H1 (cell line): ENCODE results near the gene DBNL. TPM values are rescaled to one million over a fixed set of nuclear protein-coding genes. Genes with fewer than 3 reads are reported as not detected.

Experiments used
- CTCF ChIA-PET: fragments of 300-600 bp; sonication (Branson Sonifier 250); formaldehyde crosslinking; loops from one replicate; lab custom pipeline; 2021; ENCODE audit not compliant: partially characterized antibody; lab: Charles Lee
- POLR2A ChIA-PET: fragments of 300-600 bp; sonication (Branson Sonifier 250); formaldehyde crosslinking; loops from one replicate; lab custom pipeline; 2021; ENCODE audit warnings: inconsistent platforms; ENCODE audit not compliant: partially characterized antibody; lab: Charles Lee
- DNase-seq, 2 experiments: peaks; one replicate each; pipeline versions ENCODE4 v3.0.0 to v3.0.0-alpha.2; 2010 to 2022; ENCODE audit warnings: low spot score in 2 of 2, low read depth in 1 of 2, mixed read lengths in 1 of 2
- FAIRE-seq: peaks from 2 replicates; lab custom pipeline; 2011; peaks lifted over from hg19 to GRCh38; lab: Jason Lieb, UNC
- H2AFZ ChIP-seq: 2 replicates; pipeline ENCODE4 v1.8.1; 2012; ENCODE audit warnings: low read length, inconsistent platforms
- H2AK5ac ChIP-seq: 2 replicates; pipeline ENCODE4 v1.6.1; 2013; ENCODE audit warnings: low read depth, low read length
- H2BK120ac ChIP-seq: replicated peaks from 2 replicates; pipeline ENCODE3; 2013; ENCODE audit warnings: low read depth, low read length, inconsistent platforms
- H2BK12ac ChIP-seq: 2 replicates; pipeline ENCODE4 v1.6.1; 2013; ENCODE audit warnings: low read depth, low read length
- H2BK15ac ChIP-seq: 2 replicates; pipeline ENCODE4 v1.6.1; 2013; ENCODE audit warnings: low read length
- H2BK20ac ChIP-seq: 2 replicates; pipeline ENCODE4 v1.6.1; 2013; ENCODE audit warnings: low read length
- H2BK5ac ChIP-seq: 2 replicates; pipeline ENCODE4 v1.6.1; 2013; ENCODE audit warnings: low read depth, low read length
- H3K14ac ChIP-seq: 2 replicates; pipeline ENCODE4 v1.6.1; 2013; ENCODE audit warnings: inconsistent platforms; ENCODE audit not compliant: insufficient read length
- H3K18ac ChIP-seq: 2 replicates; pipeline ENCODE4 v1.6.1; 2013; ENCODE audit warnings: low read length; ENCODE audit errors: extremely low read depth
- H3K23ac ChIP-seq: 2 replicates; pipeline ENCODE4 v1.6.1; 2013; ENCODE audit warnings: inconsistent platforms; ENCODE audit not compliant: insufficient read length
- H3K23me2 ChIP-seq: 2 replicates; pipeline ENCODE4 v1.6.1; 2013; ENCODE audit warnings: low read depth, low read length
- H3K27ac ChIP-seq: 2 replicates; pipeline ENCODE4 v1.6.1; 2011; ENCODE audit warnings: low read depth, low read length, inconsistent platforms
- H3K27me3 ChIP-seq, 4 experiments: replicated peaks in 1 of 4; 1 replicate in 1 of 4; 2 replicates in 3 of 4; pipeline versions ENCODE4 v1.6.1 to v1.8.1; 2011 to 2013; ENCODE audit warnings: low read length in 3 of 4, mild to moderate bottlenecking in 3 of 4, inconsistent platforms in 2 of 4, mixed read lengths in 2 of 4, moderate library complexity in 1 of 4; ENCODE audit not compliant: control insufficient read depth in 3 of 4, insufficient read depth in 3 of 4; ENCODE audit errors: extremely low read depth in 1 of 4
- H3K36me3 ChIP-seq, 4 experiments: 2 replicates each; pipeline versions ENCODE4 v1.6.1 to v1.8.1; 2011 to 2013; ENCODE audit warnings: mild to moderate bottlenecking in 4 of 4, low read length in 3 of 4, moderate library complexity in 2 of 4, control low read depth in 1 of 4, inconsistent platforms in 1 of 4; ENCODE audit not compliant: insufficient read depth in 4 of 4, control insufficient read depth in 2 of 4
- H3K4ac ChIP-seq: replicated peaks from 2 replicates; pipeline ENCODE3; 2013; ENCODE audit warnings: low read length, low read depth, mixed read lengths, inconsistent platforms; ENCODE audit not compliant: insufficient read length
- H3K4me1 ChIP-seq, 4 experiments: replicated peaks in 1 of 4; 1 replicate in 1 of 4; 2 replicates in 3 of 4; pipeline versions ENCODE4 v1.6.1 to v1.8.1; 2011 to 2013; ENCODE audit warnings: low read length in 3 of 4, inconsistent platforms in 2 of 4, mixed read lengths in 1 of 4; ENCODE audit not compliant: insufficient read depth in 4 of 4, control insufficient read depth in 3 of 4
- H3K4me2 ChIP-seq, 2 experiments: 2 replicates each; pipeline versions ENCODE4 v1.6.1 to v1.8.1; 2011 to 2013; ENCODE audit warnings: low read depth in 2 of 2, low read length in 2 of 2, control low read depth in 1 of 2, inconsistent platforms in 1 of 2, mild to moderate bottlenecking in 1 of 2; ENCODE audit not compliant: insufficient read depth in 1 of 2
- H3K4me3 ChIP-seq, 4 experiments: fragments of 200-600, 300-600 bp in 1 of 4; sonication (generic), shearing (Covaris generic), sonication (Bioruptor Twin) in 1 of 4; 2 replicates each; pipeline versions ENCODE4 v1.5.1 to v1.8.1; 2011 to 2016; ENCODE audit warnings: low read length in 4 of 4, low read depth in 3 of 4, control low read depth in 2 of 4, inconsistent platforms in 2 of 4, mild to moderate bottlenecking in 2 of 4, mixed read lengths in 1 of 4, moderate library complexity in 1 of 4; ENCODE audit not compliant: insufficient read depth in 2 of 4; ENCODE audit errors: extremely low read depth in 1 of 4
- H3K56ac ChIP-seq: replicated peaks from 2 replicates; pipeline ENCODE3; 2013; ENCODE audit warnings: low read depth, mild to moderate bottlenecking, mixed read lengths, low read length, inconsistent platforms; ENCODE audit not compliant: insufficient read length
- H3K79me1 ChIP-seq: 2 replicates; pipeline ENCODE4 v1.6.1; 2013; ENCODE audit warnings: low read depth, low read length, control low read depth
- H3K79me2 ChIP-seq, 2 experiments: 2 replicates each; pipeline versions ENCODE4 v1.6.1 to v1.8.1; 2012 to 2013; ENCODE audit warnings: low read length in 2 of 2, mild to moderate bottlenecking in 2 of 2, inconsistent platforms in 1 of 2; ENCODE audit not compliant: insufficient read depth in 2 of 2, control insufficient read depth in 1 of 2
- H3K9ac ChIP-seq, 4 experiments: replicated peaks in 1 of 4; 1 replicate in 1 of 4; 2 replicates in 3 of 4; pipeline versions ENCODE4 v1.6.1 to v1.8.1; 2011 to 2013; ENCODE audit warnings: low read depth in 3 of 4, low read length in 3 of 4, control low read depth in 2 of 4, mild to moderate bottlenecking in 2 of 4, moderate library complexity in 2 of 4, inconsistent platforms in 1 of 4; ENCODE audit errors: extremely low read depth in 1 of 4
- H3K9me3 ChIP-seq, 2 experiments: 2 replicates each; pipeline versions ENCODE4 v1.6.1 to v1.8.1; 2012 to 2013; ENCODE audit warnings: mild to moderate bottlenecking in 2 of 2, moderate library complexity in 2 of 2, control low read depth in 1 of 2, inconsistent platforms in 1 of 2, low read depth in 1 of 2, low read length in 1 of 2, mixed read lengths in 1 of 2; ENCODE audit not compliant: insufficient read depth in 2 of 2
- H4K20me1 ChIP-seq, 2 experiments: replicated peaks in 1 of 2; 2 replicates each; pipeline versions ENCODE3 to v1.8.1; 2011 to 2013; ENCODE audit warnings: inconsistent platforms in 2 of 2, low read length in 2 of 2, mild to moderate bottlenecking in 1 of 2; ENCODE audit not compliant: insufficient read depth in 2 of 2, control insufficient read depth in 1 of 2
- H4K5ac ChIP-seq: 2 replicates; pipeline ENCODE4 v1.6.1; 2013; ENCODE audit warnings: low read length, low read depth, mixed read lengths, inconsistent platforms; ENCODE audit not compliant: insufficient read length
- H4K8ac ChIP-seq: 2 replicates; pipeline ENCODE4 v1.8.0; 2013; ENCODE audit warnings: mild to moderate bottlenecking, moderate library complexity, low read length, inconsistent platforms; ENCODE audit not compliant: insufficient read depth; ENCODE audit errors: extremely low read depth
- H4K91ac ChIP-seq: replicated peaks from 2 replicates; pipeline ENCODE3; 2013; ENCODE audit warnings: low read length, mixed read lengths, inconsistent platforms; ENCODE audit not compliant: insufficient read length
- CEBPB ChIP-seq: IDR thresholded peaks from 2 replicates; pipeline ENCODE4 v1.6.1; 2012; ENCODE audit warnings: low read depth, low read length
- EP300 ChIP-seq, 2 experiments: IDR thresholded peaks; 1 replicate in 1 of 2; 2 replicates in 1 of 2; pipeline ENCODE4 v1.6.1; 2011 to 2012; ENCODE audit warnings: low read depth in 2 of 2, low read length in 2 of 2, mild to moderate bottlenecking in 2 of 2, borderline replicate concordance in 1 of 2, inconsistent platforms in 1 of 2, moderate library complexity in 1 of 2
- RNF2 ChIP-seq: fragments of 200-900, 300-1000 bp; sonication (generic); IDR thresholded peaks from 2 replicates; pipeline ENCODE4 v1.7.1; 2016; ENCODE audit warnings: borderline replicate concordance, low read depth, mild to moderate bottlenecking, antibody characterized with exemption, low read length; ENCODE audit not compliant: poor library complexity, severe bottlenecking; ENCODE audit errors: missing control alignments
- SUZ12 ChIP-seq: fragments of 200-600 bp; sonication (generic); IDR thresholded peaks from 2 replicates; pipeline ENCODE4 v1.6.1; 2012; ENCODE audit warnings: mild to moderate bottlenecking, inconsistent platforms, low read length, moderate library complexity, mixed read lengths
- TBP ChIP-seq: IDR thresholded peaks from 2 replicates; pipeline ENCODE4 v1.6.1; 2011; ENCODE audit warnings: low read depth, low read length, improper control_type of control experiment
- WGBS, 2 experiments: shearing (Covaris generic) in 1 of 2; methylation state at CpG; one replicate each; pipeline versions ENCODE4 v1.1.6 to v1.1.7; 2013 to 2015; ENCODE audit warnings: low lambda C conversion rate in 2 of 2, mixed read lengths in 2 of 2, inconsistent platforms in 1 of 2, low coverage in 1 of 2, missing lambda C conversion rate in 1 of 2; ENCODE audit not compliant: insufficient replicate concordance in 2 of 2, insufficient coverage in 1 of 2, insufficient read length in 1 of 2; ENCODE audit errors: extremely low coverage in 1 of 2, missing lambda C conversion rate in 1 of 2; 5-methylcytosine and 5-hydroxymethylcytosine counted together
- polyA plus RNA-seq, 7 experiments: library from polyadenylated mRNA; depleted of rRNA in 3 of 7; stranded (reverse) in 5 of 7; unstranded in 2 of 7; fragments of >200 nt in 5 of 7; fragments of 200-250 nt in 2 of 7; gene quantifications; 1 replicate in 5 of 7; 2 replicates in 1 of 7; 4 replicates in 1 of 7; pipeline versions ENCODE4 v1.2.1 to v1.2.3, GENCODE V29; 2011 to 2013; ENCODE audit warnings: missing spikeins in 2 of 7, mixed read lengths in 2 of 7
- total RNA-seq: library from RNA; stranded (reverse); fragmentation: NEBNext Ultra II Directional; extraction: Animal tissue kit (Norgen Biotek cat#: 25700); gene quantifications from 2 replicates; pipeline ENCODE4 v1.2.1, GENCODE V29; 2021

DBNL gene
- total and polyA plus RNA-seq, 2 of the 8 experiments (the other 6 are each of a cell fraction or from before 2014, with no cell fraction given) = 30.9 to 56.6 TPM

DNA sequence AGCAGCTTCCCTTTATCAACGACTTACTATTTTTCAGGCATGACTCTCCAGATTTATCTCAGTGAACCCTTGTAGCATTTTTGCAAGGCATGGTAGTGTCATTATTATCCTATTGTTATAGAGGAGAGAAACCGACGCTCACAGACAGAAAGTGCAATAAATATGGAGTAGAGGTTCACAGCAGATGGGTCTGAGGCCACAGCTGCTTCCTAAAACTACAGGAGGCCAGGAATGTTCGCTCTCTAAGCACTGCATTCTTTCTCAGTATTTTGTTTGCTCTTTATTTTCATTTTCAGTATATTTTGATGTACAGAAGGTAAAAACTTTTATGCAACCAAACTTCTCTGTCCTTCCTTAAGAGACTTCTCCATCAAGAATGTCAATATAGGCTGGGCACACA lies 55.2 kb downstream of the DBNL start:
- ChIA-PET CTCF (interaction anchor here (0.9 to 3.7 kb wide), 5 partner anchors 11 to 137 kb away, joined by 3 to 17 read pairs (median 3); no protein-coding TSS in a partner anchor), POLR2A (no interaction called here)
- TF ChIP-seq RNF2 (no peak), SUZ12 (no peak), TBP (no peak), EP300 (IDR thresholded peaks at IDR 0.05; ENCODE audit: borderline replicate concordance in 1 of 2, low read depth in 2 of 2, low read length in 2 of 2) (no peak), CEBPB (no peak)

More for the DNA sequence above, 55.2 kb downstream of the DBNL start:
- H3K9ac ChIP-seq = no peak overlapping the region
- H3K23me2 ChIP-seq = peaks cover 9% of the 10 kb centered on the region; the same call in 1 of the 2 replicates
- H3K18ac ChIP-seq = no peak overlapping the region
- no peak overlapping the region; the same call in 1 of the 2 replicates for H2BK20ac ChIP-seq
- H3K4me3 ChIP-seq = no peak overlapping the region
- H2BK15ac ChIP-seq = no peak overlapping the region
- FAIRE-seq (no peak), DNase-seq (no peak)
- no peak overlapping the region for H3K4me2 ChIP-seq
- H3K27me3 ChIP-seq = peaks cover 0 to 17% (median 5%) of the 10 kb centered on the region in 4 experiments; a peak in 6 of 7 replicates
- no peak overlapping the region for H4K91ac ChIP-seq
- 74% methylated on average over 4 of the region's 4 CpGs; no CpG with 5 or more reads in 1 of the 2 experiments for WGBS, 2 experiments
- no peaks in the 10 kb centered on the region for H4K20me1 ChIP-seq
- no peak overlapping the region for H4K5ac ChIP-seq
- peaks cover 0 to 4% (median 3%) of the 10 kb centered on the region in 4 experiments; a peak in 4 of 7 replicates for H3K4me1 ChIP-seq
- no peak overlapping the region for H3K4ac ChIP-seq
- H3K9me3 ChIP-seq = no peaks in the 10 kb centered on the region
- H2AFZ ChIP-seq = no peak overlapping the region
- H2BK120ac ChIP-seq = no peak overlapping the region
- no peak overlapping the region for H3K14ac ChIP-seq
- H3K36me3 ChIP-seq = no peaks in the 10 kb centered on the region
- no peak overlapping the region for H2BK5ac ChIP-seq
- no peak overlapping the region for H4K8ac ChIP-seq
- H3K56ac ChIP-seq = no peak overlapping the region
- no peak overlapping the region for H2BK12ac ChIP-seq
- no peak overlapping the region for H3K27ac ChIP-seq
- H3K23ac ChIP-seq = no peak overlapping the region
- no peak overlapping the region for H2AK5ac ChIP-seq
- H3K79me2 ChIP-seq = no peaks in the 10 kb centered on the region
- no peaks in the 10 kb centered on the region for H3K79me1 ChIP-seq
